ENCODE measurements around the gene DRG2.

DRG2 gene, protein sequence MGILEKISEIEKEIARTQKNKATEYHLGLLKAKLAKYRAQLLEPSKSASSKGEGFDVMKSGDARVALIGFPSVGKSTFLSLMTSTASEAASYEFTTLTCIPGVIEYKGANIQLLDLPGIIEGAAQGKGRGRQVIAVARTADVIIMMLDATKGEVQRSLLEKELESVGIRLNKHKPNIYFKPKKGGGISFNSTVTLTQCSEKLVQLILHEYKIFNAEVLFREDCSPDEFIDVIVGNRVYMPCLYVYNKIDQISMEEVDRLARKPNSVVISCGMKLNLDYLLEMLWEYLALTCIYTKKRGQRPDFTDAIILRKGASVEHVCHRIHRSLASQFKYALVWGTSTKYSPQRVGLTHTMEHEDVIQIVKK

DNA sequence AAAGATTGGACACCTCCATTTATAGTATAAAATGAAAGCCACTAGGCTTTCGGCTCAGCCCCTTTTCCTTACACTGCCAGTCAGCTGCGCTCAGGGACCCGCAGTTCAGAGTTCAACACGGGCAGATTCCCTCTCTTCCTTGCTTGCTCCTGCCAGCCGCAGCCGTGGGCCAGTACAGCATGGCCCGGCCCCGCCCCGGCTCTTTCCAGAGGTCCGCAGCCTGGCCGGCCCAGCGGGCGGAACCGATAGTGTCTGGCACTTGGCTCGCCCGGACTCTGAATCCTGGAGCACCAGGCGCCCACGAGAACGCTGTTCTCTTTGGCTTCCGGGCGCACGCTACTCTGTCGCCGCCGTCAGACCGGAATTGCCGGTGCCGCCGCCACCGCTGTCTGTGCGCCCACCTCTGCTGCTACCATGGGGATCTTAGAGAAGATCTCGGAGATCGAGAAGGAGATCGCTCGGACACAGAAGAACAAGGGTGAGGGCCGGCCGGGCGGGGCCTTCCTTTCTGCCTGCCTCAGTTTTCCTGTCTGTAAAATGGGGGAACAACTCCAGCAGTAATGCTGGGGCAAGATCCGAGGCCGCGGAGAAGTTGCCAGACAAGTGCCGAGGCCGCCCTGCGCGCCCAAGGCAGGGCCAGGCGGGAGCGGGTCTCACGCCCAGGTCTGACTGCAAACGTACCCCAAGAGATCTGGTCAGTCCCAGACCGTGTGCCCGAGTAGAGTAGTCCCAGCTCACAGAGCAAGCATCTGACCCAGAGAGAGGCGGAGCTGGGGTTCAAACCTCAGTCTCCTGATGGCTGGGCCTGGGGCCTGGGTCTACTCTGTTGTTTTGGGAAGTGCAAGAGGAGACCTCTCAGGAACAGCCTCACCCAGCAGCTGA is at the start of gene DRG2:
Gene DRG2 (plus strand): TSS at position 339 of the 882 bp plus-strand sequence. CDS start 76 bp downstream, at position 415.
- TF ChIP-seq ZFX (IDR thresholded peaks at IDR 0.05; ENCODE audit: borderline replicate concordance): no peak
- TF ChIP-seq, protein P1, sequence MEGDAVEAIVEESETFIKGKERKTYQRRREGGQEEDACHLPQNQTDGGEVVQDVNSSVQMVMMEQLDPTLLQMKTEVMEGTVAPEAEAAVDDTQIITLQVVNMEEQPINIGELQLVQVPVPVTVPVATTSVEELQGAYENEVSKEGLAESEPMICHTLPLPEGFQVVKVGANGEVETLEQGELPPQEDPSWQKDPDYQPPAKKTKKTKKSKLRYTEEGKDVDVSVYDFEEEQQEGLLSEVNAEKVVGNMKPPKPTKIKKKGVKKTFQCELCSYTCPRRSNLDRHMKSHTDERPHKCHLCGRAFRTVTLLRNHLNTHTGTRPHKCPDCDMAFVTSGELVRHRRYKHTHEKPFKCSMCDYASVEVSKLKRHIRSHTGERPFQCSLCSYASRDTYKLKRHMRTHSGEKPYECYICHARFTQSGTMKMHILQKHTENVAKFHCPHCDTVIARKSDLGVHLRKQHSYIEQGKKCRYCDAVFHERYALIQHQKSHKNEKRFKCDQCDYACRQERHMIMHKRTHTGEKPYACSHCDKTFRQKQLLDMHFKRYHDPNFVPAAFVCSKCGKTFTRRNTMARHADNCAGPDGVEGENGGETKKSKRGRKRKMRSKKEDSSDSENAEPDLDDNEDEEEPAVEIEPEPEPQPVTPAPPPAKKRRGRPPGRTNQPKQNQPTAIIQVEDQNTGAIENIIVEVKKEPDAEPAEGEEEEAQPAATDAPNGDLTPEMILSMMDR (IDR thresholded peaks at IDR 0.05): 0 out of 2 replicates have a peak, but pooled peaks have one; percentile 2
- peak within 1 kb of the TSS; percentile 89 for H3K27ac ChIP-seq

DNA sequence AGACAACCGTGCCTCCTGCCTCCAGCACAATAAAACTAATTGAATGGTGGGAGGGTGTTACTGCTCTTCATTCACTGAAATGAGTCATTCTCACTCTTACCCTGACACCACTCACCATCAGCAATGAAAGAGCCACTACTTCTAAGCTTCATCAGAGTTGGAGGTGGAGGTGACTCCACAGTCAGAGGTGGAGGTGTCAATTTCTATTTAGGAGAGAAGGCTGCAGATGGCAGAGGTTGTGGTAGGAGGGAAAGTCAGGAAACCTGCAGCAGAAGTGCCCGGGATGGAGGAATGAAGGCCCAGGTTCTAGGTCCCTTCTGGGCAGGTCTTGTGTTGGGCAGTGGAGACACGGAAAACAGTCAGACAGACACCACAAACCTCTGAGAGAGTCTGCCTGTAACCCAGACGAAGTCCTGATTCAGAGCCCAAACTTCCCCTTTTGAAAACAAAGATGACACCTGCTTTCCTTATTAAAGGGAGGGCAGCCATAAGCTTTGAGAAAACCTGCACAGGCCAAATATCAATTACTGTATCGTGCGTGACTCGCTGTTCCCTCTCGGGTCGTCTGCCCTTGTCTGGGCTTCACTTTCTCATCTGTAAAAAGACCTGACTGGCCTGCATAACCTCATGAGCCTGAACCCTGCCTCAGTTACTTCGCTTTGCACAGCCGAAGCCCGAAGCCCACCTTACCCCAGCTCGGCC is 49.4 kb upstream of the DRG2 start:
- TF ChIP-seq, protein P1 (IDR thresholded peaks at IDR 0.05): no peak
- no peak for TF ChIP-seq ZFX (IDR thresholded peaks at IDR 0.05; ENCODE audit: borderline replicate concordance)
- peak overlapping the region; percentile 51 for H3K27ac ChIP-seq

DNA sequence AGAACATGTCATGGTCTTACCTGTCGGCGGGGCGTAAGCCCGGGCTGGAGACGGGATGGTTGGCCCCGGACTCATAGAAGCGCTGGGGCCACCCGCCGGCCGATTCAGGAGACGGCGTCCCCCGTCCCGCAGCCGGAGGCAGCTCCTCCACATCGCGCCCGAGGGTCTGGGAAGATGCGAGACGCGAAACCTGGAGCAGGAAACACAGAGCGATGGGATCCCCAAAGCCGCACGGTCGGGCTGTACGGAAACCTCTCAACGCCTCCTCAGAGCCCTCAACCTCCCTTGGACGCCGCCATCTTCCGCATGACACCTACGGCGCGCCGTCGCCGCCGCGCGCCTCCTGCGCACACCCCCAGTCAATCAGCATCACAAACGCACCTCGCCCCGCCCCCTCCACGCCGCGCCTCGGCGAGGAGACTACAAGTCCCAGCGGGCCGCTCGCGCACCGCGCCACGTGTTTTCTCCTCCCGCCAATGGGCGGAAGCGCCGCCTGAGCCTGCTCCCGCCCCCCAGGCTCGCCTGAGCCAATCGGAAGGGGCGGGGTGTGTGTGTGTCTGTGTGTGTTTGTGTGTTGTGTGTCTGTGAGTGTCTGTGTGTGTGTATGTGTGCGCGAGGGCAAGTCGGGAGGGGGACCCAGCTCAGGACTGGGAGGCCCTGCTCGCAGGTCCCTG is 48.8 kb upstream of the DRG2 start, which contains the start of the genes ATPAF2 and GID4:
Gene ATPAF2 (minus strand): TSS at position 308 of the 674 bp plus-strand sequence. CDS start 155 bp downstream, at position 153.
Gene GID4 (plus strand): TSS at position 548 of the 674 bp plus-strand sequence. CDS start 57 bp downstream, at position 605.
- TF ChIP-seq ZFX (IDR thresholded peaks at IDR 0.05; ENCODE audit: borderline replicate concordance): no peak
- TF ChIP-seq, protein P1 (IDR thresholded peaks at IDR 0.05): peak; percentile 14; the same call in 1 of the 2 replicates
- peak within 1 kb of the TSS; percentile 51 for H3K27ac ChIP-seq

DNA sequence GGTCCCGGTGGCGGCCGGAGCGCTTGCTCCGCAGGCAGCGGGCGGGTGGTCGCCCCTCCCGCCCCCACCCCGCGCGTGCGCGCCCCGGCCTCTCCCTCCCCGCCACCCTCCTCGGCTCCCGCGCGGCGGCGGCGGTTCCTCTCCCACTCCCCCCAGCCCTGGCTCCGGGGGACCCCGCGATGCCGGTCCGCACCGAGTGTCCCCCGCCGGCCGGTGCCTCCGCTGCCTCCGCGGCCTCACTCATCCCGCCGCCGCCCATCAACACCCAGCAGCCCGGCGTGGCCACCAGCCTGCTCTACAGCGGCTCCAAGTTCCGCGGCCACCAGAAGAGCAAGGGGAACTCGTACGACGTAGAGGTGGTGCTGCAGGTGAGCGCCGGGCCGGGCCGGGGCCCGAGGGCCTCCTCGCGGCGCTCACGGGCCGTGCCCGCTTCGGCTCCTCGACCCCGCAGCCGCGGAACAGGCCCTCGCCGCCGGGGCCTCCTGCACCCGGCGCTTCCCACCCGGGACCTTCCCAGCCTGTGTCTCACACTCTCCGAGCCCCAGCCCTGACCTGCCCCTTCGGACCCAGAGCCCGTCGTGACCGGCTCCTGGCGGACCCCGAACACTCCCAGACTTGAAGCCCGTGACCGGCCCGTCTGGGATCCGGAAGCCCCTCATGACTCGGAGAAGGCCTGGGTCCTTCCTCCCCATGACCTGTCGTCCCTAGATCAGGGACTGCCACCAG is 48.0 kb upstream of the DRG2 start:
- H3K27ac ChIP-seq: peak overlapping the region; percentile 51
- TF ChIP-seq, protein P1 (IDR thresholded peaks at IDR 0.05): no peak
- TF ChIP-seq ZFX (IDR thresholded peaks at IDR 0.05; ENCODE audit: borderline replicate concordance): no peak

DNA sequence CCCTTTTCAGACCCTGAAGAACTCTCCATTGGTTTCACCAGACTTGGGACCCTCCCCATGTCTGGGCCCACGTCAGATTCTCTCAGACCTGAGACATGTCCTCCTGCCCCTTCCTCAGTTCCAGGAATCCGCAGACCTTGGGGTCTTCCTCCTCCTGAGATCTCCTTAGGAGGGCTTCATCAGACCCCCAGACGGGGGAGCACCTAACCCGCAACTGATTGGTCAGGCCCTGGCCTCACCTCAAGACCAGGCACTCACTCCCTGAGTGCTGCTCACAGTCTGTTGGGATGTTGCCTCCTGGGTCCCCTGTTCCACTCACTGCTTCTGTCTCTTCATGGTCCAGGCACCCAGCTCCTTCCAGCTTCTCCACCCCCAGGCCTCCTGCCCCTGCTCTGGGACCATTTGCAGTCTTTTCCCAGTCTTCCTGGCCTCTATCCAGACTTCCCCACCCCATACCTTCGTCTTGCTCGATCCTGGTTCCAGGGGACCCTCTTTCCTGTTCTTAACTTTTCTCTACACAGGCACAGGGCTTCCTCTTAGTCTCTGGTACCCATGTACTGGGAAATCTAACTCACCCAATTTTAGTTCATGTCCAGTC is 47.4 kb upstream of the DRG2 start:
- peak overlapping the region; percentile 51; the same call in 1 of the 2 replicates for H3K27ac ChIP-seq
- TF ChIP-seq ZFX (IDR thresholded peaks at IDR 0.05; ENCODE audit: borderline replicate concordance): no peak
- TF ChIP-seq, protein P1 (IDR thresholded peaks at IDR 0.05): no peak

Data from 22Rv1 (cell line).